Measurements from ENCODE around the gene IER5. TPM values are rescaled to one million over a fixed set of nuclear protein-coding genes. Genes with fewer than 3 reads are reported as not detected.

Gene IER5
- total RNA-seq, 2 donors from 2014 or later = 20.3 to 68.4 TPM

GRCh38 chr1:181133969-181134418 lies 45.5 kb downstream of the IER5 start:
- no peaks in the 10 kb centered on the region for H3K9me3 Mint-ChIP-seq
- no peak for DNase-seq (ENCODE audit: low spot score in 2 of 2)
- H3K27ac Mint-ChIP-seq = peak overlapping the region in 1 of 2 donors; percentile 99
- no peaks in the 10 kb centered on the region for H3K36me3 Mint-ChIP-seq
- ATAC-seq = no peak

GRCh38 chr1:181134543-181135436 lies 46.3 kb downstream of the IER5 start:
- H3K27ac Mint-ChIP-seq = peak overlapping the region; percentile 95 to 99
- no peaks in the 10 kb centered on the region for H3K9me3 Mint-ChIP-seq
- peak; percentile 69 to 78 for ATAC-seq
- DNase-seq (ENCODE audit: low spot score in 2 of 2) = peak; percentile 32 to 82
- H3K36me3 Mint-ChIP-seq = no peaks in the 10 kb centered on the region

GRCh38 chr1:181135437-181135731 lies 46.9 kb downstream of the IER5 start:
- ATAC-seq (peak; percentile 23 to 42), DNase-seq (ENCODE audit: low spot score in 2 of 2) (no peak)
- Mint-ChIP-seq H3K36me3 (no peaks in the 10 kb centered on the region), H3K9me3 (no peaks in the 10 kb centered on the region), H3K27ac (peak overlapping the region in 1 of 2 donors; percentile 99)

- Mint-ChIP-seq H3K27ac (peak overlapping the region in 1 of 2 donors; percentile 99), H3K36me3 (no peaks in the 10 kb centered on the region), H3K9me3 (no peaks in the 10 kb centered on the region)
- no peak for ATAC-seq
- no peak for DNase-seq (ENCODE audit: low spot score in 2 of 2)
Measured at GRCh38 chr1:181135815-181136737, 47.6 kb downstream of the IER5 start.

- peak overlapping the region in 1 of 2 donors; percentile 99 for H3K27ac Mint-ChIP-seq
- no peaks in the 10 kb centered on the region for H3K9me3 Mint-ChIP-seq
- no peak for ATAC-seq
- no peaks in the 10 kb centered on the region for H3K36me3 Mint-ChIP-seq
- DNase-seq (ENCODE audit: low spot score in 2 of 2) = no peak
Measured at GRCh38 chr1:181136738-181137122, 48.2 kb downstream of the IER5 start.

GRCh38 chr1:181137217-181137743 lies 48.8 kb downstream of the IER5 start:
- no peaks in the 10 kb centered on the region for H3K36me3 Mint-ChIP-seq
- no peaks in the 10 kb centered on the region for H3K9me3 Mint-ChIP-seq
- DNase-seq (ENCODE audit: low spot score in 2 of 2) = no peak
- peak overlapping the region; percentile 1 to 99 for H3K27ac Mint-ChIP-seq
- ATAC-seq = no peak

GRCh38 chr1:181139631-181140061 lies 51.1 kb downstream of the IER5 start:
- DNase-seq (ENCODE audit: low spot score in 2 of 2) = peak in 1 of 2 donors; percentile 40
- Mint-ChIP-seq H3K9me3 (no peaks in the 10 kb centered on the region), H3K27ac (peak overlapping the region in 1 of 2 donors; percentile 89), H3K36me3 (no peaks in the 10 kb centered on the region)
- ATAC-seq = no peak

- ATAC-seq (peak; percentile 67 to 77), DNase-seq (ENCODE audit: low spot score in 2 of 2) (peak in 1 of 2 donors; percentile 54)
- Mint-ChIP-seq H3K27ac (peak overlapping the region in 1 of 2 donors; percentile 89), H3K36me3 (no peaks in the 10 kb centered on the region), H3K9me3 (no peaks in the 10 kb centered on the region)
Measured at GRCh38 chr1:181140398-181140797, 51.9 kb downstream of the IER5 start.

- peak overlapping the region; percentile 29 to 89 for H3K27ac Mint-ChIP-seq
- H3K9me3 Mint-ChIP-seq = no peaks in the 10 kb centered on the region
- peak in 1 of 2 donors; percentile 69 for DNase-seq (ENCODE audit: low spot score in 2 of 2)
- H3K36me3 Mint-ChIP-seq = no peaks in the 10 kb centered on the region
- peak; percentile 6 to 71 for ATAC-seq
Measured at GRCh38 chr1:181140891-181141290, 52.4 kb downstream of the IER5 start.

- Mint-ChIP-seq H3K27ac (peak overlapping the region; percentile 54 to 89), H3K36me3 (no peaks in the 10 kb centered on the region), H3K9me3 (peaks cover 0 to 3% of the 10 kb centered on the region in 2 donors)
- DNase-seq (ENCODE audit: low spot score in 2 of 2) (peak; percentile 50 to 84), ATAC-seq (peak; percentile 64 to 73)
Measured at GRCh38 chr1:181141431-181141910, 53.0 kb downstream of the IER5 start.

Other genes starting within 250 kb of the IER5 start
- under 1 TPM; 0.05 to 0.31 TPM for gene KIAA1614, start 175.8 kb upstream of the IER5 start, total RNA-seq
- 10 to 100 TPM; 18.7 to 20.3 TPM for gene STX6, start 65.8 kb upstream of the IER5 start, total RNA-seq
- gene MR1, start 54.7 kb upstream of the IER5 start, total RNA-seq = 10 to 100 TPM; 13.5 to 27.4 TPM

Measured in activated naive CD4-positive, alpha-beta T cell treated with anti-CD3 and anti-CD28 coated beads, Interleukin-2, amount 50 U/mL, for 72 hours (primary cell).